Fibroblast of the conjunctiva (primary cell): ENCODE results near the gene PCDHAC2.

Experiments used
- DNase-seq: peaks from one replicate; pipeline ENCODE4 v3.0.0-alpha.2; 2010; ENCODE audit warnings: low read depth

Gene PCDHAC2

GRCh38 chr5:140966293-140967225 lies at the start of gene PCDHAC2:
TSS of gene PCDHAC2 (plus strand) at chr5:140966476. CDS start at chr5:140966767, 291 bp downstream.
- DNase-seq: no peak

GRCh38 chr5:140923601-140924000 lies 42.7 kb upstream of the PCDHAC2 start:
- DNase-seq: no peak

GRCh38 chr5:140925806-140926442 lies 40.4 kb upstream of the PCDHAC2 start, which contains the start of gene PCDHAC1:
TSS of gene PCDHAC1 (plus strand) at chr5:140926299. CDS start at chr5:140926893, 594 bp downstream.
- no peak for DNase-seq

- peak; percentile 13 for DNase-seq
Observed at GRCh38 chr5:140926443-140927227, 39.6 kb upstream of the PCDHAC2 start.

- no peak for DNase-seq
Observed at GRCh38 chr5:140927228-140927573, 39.1 kb upstream of the PCDHAC2 start.

GRCh38 chr5:140934964-140935606 lies 31.2 kb upstream of the PCDHAC2 start:
- no peak for DNase-seq

GRCh38 chr5:140946578-140946977 lies 19.7 kb upstream of the PCDHAC2 start:
- no peak for DNase-seq

- DNase-seq: no peak
Observed at GRCh38 chr5:140951636-140952035, 14.6 kb upstream of the PCDHAC2 start.

- no peak for DNase-seq
Observed at GRCh38 chr5:140953234-140953633, 13.0 kb upstream of the PCDHAC2 start.

- DNase-seq: no peak
Observed at GRCh38 chr5:140962190-140962589, 4.1 kb upstream of the PCDHAC2 start.

GRCh38 chr5:140964356-140964755 lies 1.9 kb upstream of the PCDHAC2 start:
- DNase-seq: no peak

GRCh38 chr5:140965905-140966292 lies 377 bp upstream of the PCDHAC2 start:
- no peak for DNase-seq

GRCh38 chr5:140967226-140967893 lies 1.1 kb downstream of the PCDHAC2 start:
- no peak for DNase-seq

- no peak for DNase-seq
Observed at GRCh38 chr5:140969880-140970279, 3.6 kb downstream of the PCDHAC2 start.

- no peak for DNase-seq
Observed at GRCh38 chr5:140973550-140973949, 7.3 kb downstream of the PCDHAC2 start.

GRCh38 chr5:140977003-140977402 lies 10.7 kb downstream of the PCDHAC2 start:
- DNase-seq: peak; percentile 30

- DNase-seq: no peak
Observed at GRCh38 chr5:140978260-140978659, 12.0 kb downstream of the PCDHAC2 start.

GRCh38 chr5:140978983-140979382 lies 12.7 kb downstream of the PCDHAC2 start:
- no peak for DNase-seq

GRCh38 chr5:140982083-140982716 lies 15.9 kb downstream of the PCDHAC2 start:
- DNase-seq: no peak

GRCh38 chr5:140986117-140986521 lies 19.8 kb downstream of the PCDHAC2 start:
- no peak for DNase-seq

GRCh38 chr5:140988100-140988499 lies 21.8 kb downstream of the PCDHAC2 start:
- no peak for DNase-seq
